HG02973 (cell line): Measurements from ENCODE around the gene CNTNAP2.
"Not testable (repeated sequence)": the region's sequence is repeated elsewhere in the genome, so short reads cannot be mapped to it uniquely, and the experiment has no call there.

Experiments used
- ATAC-seq: cut with Tn5 transposase; IDR thresholded peaks from one replicate; pipeline ENCODE4 v1.9.1; 2021; ENCODE audit warnings: moderate library complexity; ENCODE audit not compliant: unreplicated experiment

CNTNAP2 gene

DNA sequence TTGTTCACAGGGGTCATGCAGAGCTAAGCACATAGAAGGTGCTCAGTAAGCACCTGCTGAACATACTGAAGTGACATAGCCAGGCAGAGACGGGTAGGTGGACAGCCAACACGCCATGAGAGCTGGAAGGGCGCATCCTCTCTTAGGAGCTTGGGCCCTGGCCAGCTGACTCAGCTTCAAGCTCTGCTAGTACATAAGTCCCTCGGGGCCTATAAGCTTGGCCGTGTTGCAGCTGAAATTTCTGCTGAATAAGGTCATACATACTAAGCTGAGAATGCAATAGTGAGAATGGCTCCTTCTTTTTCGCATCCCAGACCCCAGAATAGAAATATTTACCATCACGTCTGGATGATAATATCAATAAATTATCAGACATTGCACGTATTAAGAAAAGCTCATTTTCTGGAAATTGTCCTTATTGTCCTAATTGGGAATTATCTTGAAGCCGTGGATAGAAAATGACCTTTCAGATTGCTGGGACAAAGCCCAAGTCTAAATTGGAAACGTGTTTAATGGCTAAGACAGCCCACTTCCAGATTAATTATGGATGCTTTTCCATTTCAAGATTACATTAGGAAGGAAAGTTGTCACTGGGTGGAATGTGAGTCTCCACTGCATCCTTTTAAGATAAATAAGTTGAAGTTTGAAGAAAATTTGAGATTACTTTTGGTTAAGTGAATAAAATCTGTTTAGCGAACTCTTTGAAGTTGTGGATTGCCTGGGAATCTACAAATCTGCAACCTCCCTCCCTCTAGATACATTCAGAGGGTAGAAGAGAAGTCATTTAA lies 2186.9 kb downstream of the CNTNAP2 start:
- ATAC-seq, result no peak

DNA sequence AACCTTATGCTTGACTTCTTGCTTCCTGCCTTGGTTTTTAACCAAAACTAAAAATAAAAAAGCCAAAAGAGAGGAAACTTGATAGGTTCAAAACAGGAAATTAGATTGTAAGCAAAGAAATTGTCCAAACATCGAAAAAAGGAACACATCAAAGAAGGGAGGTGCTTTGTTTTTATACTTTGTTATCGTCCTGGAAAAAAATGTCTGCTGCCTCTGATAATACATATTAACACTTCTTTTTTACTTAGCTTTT lies 2187.4 kb downstream of the CNTNAP2 start:
- ATAC-seq, result no peak

DNA sequence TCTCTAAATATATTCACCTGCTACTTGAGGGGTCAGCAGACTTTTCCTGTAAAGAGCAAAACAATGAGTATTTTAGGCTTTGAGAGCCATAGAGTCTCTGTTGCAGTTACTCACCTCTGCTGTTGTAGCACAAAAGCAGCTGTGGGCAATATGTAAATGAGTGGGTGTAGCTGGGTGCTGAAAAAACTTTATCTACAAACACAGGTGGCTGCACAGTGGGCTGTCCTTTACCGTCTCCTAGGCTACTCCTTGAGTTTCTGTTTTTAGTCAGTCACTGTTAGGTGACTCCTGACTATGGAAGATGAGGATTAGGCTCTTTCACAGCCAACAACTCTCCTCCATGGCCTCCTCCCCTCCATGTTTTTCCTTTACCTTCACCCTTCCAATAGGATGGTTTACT lies 2187.9 kb downstream of the CNTNAP2 start:
- peak; percentile 69 for ATAC-seq

DNA sequence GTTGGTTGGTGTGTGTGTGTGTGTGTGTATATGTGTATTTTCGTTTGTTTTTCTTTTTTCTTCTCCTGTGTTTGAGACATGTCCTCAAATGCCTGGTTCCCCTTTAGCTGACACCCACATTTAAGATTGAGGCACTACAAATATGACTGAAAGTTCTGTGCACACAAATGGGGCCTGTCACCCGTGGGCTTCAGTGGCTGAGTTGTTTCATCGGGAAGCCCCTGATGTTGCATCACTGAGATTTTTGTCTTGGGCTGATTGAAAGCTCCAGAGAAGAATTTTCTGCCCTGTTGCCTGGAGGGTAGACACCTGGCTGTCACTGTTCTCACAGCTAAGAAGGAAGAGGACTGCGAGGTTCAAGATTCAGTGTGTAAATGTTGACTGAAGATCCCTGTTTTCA lies 2190.2 kb downstream of the CNTNAP2 start:
- peak; percentile 81 for ATAC-seq

DNA sequence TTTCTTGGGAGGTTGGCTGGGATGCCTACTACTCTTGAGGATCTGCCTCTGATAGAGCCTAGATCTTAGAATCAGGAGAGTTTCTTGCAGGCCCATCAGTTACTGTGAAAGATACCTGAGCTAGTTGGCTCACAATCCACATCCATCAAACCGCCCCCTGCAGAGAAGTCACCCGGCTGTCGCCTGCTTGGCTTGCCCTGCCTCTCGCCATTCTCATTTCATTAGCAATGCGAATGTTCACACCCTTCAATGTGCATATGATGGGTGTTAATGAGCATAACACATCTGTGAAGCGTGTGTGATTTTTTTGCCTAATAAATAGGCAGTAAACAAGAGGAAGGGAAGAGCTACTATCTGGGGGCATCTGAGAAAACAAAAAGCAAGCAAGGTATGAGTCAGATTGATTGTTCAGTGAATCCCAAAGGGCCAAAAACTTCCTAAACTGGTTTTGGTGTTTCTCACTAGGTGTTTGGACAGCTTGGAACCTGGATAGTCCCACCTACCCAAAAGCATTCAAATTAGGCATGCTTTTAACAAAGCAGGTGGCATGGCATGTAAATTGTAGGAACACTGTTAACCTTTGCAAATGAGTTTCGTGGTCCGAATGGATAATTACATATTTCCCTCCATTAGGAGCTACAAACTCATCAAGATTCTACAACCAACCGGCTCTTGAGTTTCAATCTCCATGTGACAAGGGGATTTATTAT lies 2201.7 kb downstream of the CNTNAP2 start:
- no peak for ATAC-seq

DNA sequence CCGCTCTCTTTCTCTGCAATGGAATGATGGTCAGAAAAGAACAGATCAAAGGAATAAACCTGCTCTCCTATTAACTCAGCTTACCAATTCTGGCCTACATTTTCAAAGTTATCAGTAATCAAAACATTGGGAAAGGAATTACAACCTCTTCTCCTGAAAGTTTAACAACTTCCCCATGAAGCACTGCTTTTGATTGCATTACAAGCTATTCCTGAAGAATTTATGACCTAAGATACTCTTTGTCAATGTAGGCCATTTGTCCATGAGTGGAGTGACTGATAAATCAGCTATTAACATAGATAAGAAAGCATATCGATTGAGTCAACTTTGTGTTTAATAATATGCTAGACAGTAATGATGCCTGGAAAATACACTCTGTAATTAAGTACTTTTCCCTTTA lies 2202.2 kb downstream of the CNTNAP2 start:
- ATAC-seq, result no peak

DNA sequence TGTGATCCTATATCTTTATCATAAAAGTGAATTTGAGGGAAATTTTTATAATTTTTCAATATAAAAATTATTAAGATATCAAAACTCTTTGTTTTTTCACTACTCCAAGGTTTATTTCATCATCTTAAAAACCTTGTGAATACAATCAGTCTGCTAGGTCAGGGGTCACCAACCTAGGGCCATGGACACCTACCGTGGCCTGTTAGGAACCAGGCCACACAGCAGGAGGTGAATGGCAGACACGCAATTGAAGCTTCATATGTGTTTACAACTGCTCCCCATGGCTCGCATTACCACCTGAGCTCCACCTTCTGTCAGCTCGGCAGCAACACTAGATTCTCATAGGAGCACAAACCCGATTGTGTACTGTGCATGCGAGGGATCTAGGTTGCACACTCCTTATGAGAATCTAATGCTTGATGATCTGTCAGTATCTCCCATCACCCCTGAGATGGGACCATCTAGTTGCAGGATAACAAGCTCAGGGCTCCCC lies 2202.8 kb downstream of the CNTNAP2 start:
- no peak for ATAC-seq

DNA sequence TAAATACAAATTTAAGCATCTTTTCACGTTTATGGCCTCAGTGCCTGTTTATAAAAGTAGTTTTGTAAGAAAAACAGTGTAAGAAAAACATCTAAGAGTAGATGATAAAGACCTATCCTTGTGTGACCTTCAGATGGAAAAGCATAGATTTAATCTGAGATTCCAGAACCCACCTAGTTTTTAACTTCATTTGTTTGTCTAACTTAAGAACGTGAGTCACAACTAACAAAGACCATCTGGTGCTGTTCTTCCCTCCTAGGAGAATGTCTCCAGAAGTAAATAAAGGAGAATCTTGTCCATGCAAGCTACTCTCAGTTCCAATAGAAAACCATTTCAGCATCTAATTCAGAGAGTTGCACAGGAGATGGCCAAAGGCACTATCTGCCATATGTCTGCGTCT lies 2208.6 kb downstream of the CNTNAP2 start:
- no peak for ATAC-seq

DNA sequence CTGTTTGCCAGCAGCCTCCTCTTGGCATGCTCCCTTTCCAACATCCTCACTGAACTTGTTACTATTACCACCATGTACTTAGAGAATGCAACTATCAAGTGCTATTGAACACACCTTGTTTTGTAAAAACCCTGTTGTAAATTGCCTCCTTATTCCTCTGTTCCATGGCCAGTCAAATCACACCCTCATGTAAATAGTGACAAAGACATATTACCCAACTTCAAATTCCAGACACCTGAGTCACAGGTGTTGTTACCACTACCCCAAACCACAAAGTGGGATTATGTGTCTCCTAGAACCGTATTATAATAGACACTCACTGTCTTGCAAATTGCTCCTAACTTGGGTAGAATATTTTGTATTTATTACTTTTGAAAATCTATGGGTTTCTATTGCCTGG lies 2210.8 kb downstream of the CNTNAP2 start:
- no peak for ATAC-seq

DNA sequence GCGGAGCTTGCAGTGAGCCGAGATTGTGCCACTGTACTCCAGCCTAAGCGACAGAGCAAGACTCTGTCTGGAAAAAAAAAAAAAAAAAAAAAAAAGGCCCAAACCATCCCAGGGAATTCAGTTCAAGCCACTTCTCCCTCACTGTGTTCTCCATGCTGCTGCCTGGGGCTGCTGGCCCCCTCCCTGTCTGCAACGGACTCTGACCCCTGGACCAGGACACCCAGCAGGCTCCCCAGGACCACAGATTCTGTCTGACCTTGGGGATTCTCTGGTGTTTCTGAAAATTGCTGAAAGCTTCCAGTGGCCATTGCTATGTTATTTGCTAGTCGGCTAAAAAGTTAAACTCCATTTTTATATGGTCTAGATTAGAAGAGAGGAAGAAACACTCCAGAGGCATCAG lies 2212.3 kb downstream of the CNTNAP2 start:
- ATAC-seq, result no peak

DNA sequence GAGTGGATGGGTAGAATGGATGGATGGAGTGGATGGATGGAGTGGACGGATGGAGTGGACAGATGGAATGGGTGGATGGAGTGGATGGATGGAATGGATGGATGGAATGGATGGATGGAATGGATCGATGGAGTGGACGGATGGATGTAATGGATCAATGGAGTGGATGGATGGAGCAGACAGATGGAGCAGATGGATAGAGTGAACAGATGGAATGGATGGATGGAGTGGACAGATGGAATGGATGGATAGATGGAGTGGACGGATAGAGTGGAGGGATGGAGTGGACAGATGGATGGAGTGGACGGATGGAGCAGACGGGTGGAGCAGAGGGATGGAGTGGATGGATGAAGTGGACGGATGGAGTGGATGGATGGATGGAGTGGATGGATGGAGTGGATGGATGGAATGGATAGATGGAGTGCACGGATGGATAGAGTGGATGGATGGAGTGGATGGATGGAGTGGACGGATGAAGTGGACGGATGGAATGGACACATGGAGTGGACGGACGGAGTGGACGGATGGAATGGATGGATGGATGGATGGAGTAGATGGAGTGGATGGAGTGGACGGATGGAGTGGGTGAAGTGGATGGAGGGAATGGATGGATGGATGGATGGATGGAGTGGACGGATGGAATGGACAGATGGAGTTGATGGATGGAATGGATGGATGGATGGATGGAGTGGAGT lies 2213.7 kb downstream of the CNTNAP2 start:
- ATAC-seq, result no peak

DNA sequence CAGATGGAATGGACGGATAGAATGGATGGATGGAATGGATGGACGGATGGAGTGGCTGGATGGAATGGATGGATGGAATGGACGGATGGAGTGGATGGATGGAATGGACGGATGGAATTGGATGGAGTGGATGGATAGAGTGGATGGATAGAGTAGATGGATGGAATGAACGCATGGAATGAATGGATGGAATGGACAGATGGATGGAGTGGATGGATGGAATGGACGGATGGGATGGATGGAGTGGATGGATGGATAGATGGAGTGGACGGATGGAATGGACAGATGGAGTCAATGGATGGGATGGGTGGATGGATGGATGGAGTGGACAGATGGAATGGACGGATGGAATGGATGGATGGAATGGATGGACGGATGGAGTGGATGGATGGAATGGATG lies 2214.2 kb downstream of the CNTNAP2 start:
- no peak for ATAC-seq

DNA sequence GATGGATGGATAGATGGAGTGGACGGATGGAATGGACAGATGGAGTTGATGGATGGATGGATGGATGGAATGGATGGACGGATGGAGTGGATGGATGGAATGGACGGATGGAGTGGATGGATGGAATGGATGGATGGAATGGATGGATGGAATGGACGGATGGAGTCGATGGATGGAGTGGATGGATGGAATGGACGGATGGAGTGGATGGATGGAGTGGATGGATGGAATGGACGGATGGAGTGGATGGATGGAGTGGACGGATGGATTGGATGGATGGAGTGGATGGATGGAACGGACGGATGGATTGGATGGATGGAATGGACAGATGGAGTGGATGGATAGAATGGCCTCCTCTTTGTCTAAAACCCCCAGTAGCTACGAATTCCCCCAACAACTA lies 2214.9 kb downstream of the CNTNAP2 start:
- ATAC-seq, result not testable (repeated sequence)

DNA sequence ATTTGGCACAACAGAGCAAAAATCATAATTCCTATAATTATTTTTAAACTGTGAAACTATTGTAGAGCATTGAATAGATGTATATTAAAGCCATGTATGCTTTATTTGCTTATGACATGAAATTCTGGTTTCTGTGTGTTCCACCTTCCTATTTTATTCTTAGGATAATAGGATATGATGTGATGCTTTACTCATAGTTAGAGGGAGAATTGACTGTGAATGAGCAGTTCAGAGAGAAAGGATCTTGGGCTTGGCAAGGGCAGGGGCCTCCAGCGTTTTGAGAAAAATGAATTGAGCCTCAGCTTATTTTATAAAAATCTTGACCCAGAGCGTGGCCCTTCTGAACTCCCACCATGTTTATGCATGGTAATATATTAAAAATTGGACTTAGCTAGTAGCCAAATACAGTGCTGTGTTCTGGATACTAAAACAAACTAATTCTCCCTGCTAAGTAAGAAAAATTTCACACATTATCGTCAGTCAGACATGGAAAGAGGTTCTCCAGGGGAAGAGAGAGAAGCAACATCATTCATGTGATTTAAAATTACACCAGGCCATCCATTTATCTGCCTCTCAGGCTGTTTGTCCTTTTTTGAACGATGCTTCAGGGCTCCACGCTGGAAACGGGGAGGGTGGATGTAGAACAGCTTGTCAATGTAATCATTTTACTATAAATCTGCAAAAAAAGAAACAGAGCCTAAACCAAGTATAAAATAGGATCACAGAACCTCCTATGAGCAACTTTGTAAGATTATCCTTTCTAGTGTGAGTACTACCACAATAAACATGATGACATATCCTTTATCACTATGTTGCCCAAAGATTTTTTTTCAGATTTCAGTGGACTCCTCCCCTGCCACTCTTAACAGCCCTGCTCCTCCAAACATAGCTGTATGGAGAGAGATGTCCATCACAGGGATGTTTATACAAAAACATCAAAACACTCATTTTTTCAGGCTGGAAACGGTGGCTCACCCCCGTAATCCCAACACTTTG lies 2215.9 kb downstream of the CNTNAP2 start:
- ATAC-seq, result no peak

DNA sequence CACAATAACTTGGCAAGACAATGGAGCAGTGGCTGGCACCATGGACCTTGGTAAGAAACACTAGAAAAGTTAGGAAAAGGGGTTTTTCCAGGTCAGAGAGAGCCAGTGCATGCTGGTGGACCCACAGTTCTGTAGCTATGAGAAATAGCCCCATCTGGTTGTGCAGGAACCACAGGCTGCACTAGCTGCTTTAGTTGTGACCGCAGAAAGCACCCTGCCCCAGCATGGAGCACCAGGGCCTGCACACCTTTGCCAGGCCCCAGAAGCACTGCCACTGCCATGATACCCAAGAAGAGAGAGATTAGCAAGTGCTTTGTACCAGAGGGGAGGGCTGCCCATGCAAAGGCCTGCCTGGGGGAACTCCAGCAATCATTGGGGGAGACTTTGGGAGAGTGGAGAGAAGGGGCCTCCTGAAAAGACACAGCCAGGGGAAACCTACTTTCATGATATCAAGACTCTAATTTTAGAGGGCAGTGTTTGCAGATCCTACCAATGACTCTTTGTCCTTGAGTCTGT lies 2217.9 kb downstream of the CNTNAP2 start:
- no peak for ATAC-seq

DNA sequence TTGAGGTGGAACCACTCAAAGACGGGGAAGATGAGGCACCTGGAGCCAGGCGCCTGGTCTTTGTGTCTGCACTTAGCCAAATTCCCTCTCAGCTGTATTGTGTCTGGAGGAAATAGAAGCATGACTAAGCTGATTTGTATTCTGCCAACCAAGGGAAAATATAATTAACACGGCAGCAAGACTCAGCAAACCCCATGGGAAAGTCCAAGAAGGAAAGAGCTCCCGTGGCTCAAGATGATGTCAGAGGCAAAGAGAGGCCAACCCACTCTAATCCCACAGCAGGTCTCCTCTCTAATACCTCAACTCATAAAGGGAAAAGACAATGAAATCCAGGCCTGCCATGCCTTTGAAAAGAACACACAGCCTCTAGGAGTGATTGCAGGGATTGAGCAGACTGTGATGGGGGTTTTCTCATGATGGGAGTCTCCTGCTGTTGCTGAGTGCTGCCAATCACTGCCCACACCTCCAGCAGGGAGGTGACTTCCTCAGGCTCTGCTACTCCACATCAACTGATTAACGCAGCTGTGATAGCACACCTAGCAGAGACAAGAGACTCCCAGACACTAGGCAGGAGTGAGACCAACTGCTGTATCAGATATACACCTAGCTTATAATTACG lies 2218.5 kb downstream of the CNTNAP2 start:
- ATAC-seq, result no peak

DNA sequence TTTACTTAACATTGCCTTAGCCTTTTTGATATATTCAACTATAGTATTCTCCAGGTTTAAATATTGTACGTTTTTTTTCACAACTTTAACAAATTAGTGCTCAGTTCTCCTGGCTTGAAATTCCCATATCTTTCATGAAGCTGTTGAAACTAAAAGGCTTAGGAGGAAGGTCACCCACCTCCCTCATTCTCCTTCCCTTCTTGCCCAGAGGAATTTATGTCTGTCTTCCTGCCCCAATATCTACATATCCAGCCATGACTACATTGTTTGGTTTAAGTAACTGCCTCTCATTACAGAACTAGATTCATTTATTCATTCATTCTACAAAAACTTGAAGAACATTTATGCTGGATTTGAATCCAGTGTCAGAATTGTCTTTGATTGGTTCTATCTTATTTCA lies 2219.2 kb downstream of the CNTNAP2 start:
- no peak for ATAC-seq

DNA sequence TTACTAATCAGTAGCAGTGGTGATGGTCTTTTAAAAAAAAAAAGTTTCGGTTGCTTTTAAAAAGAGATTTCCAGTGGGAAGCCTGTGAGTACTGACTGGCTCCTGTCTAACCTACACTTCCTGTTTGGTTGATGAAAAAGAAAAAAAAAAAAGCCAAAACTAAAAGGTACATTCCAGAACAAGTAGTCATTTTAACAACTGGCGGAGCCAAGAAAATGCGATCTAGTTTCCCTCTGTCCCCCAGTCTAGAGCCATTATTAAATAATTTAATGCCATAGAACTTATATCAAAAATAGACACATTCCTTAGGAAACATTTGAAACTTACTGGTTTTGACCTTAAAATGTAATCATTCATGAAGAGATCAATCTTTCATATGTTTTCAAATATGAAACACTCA lies 2219.8 kb downstream of the CNTNAP2 start:
- ATAC-seq, result no peak

DNA sequence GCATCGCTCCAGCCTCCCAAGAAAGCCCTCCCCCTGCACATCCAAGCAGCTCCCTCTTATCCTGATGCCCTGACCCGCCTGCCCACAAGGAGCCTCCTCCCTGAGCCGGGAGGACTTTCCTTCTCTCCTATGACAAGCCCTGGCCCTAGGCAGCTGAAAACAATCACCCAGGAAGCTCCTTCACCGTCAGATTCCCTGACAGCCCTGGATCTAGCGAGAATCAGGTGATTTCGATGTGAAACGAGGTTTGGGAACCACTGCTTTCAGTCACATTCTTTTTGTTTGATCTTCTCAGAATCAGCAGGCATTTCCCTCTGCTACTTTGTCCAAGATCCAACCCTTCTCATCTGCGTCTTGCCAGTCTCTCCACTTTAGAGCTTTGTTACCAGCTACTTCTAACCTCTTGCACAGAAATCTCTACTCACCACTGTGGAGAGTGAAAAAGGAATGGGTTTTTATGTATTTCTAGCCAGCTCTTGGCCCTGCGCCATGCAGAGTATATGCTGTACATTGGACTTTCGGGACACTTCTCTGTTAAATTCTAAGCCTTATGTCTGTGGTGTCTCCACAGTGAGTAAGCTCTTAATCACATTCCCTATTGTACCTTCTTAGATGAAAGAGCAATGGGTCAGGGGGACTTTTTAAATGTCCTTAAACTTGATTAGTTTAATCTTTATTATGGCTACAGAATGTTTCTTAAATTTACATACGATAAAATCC lies 2220.8 kb downstream of the CNTNAP2 start:
- ATAC-seq, result no peak
